Measurements from ENCODE around the gene WFIKKN1.

Gene WFIKKN1

DNA sequence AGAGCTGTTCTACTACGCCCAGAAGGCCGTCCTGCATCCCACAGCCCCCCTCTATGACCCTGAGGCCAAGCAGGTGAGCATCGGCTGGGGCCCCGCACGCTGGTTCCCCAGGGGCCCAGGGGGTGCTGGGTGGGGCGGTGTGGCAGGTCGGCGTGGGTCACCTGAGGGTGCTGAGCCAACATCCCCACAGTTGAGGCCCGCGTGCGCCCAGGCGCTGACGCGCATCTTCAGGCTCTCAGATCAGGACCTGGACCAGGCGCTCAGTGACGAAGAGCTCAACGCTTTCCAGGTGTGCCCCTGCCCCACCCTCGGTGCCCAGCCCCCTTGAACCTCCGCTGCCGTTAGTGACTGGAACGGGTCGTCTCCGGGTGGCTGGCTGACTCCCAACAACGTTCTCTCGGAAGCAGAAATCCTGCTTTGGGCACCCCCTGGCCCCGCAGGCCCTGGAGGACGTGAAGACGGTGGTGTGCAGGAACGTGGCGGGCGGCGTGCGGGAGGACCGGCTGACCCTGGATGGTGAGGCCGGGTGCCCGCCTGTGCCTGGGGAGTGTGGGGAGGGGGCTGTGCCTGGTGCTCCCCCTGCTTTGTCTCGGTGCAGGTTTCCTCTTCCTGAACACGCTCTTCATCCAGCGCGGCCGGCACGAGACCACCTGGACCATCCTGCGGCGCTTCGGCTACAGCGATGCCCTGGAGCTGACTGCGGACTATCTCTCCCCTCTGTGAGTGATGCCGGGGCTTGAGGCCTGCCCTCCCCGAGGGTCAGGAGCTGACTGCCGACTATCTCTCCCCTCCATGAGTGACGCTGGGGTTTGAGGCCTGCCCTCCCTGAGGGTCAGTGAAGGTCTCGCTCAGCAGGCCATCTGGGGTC is 39.9 kb downstream of the WFIKKN1 start:
- no peak overlapping the region for H3K4me3 ChIP-seq
- H3K4me2 ChIP-seq: no peak overlapping the region
- H3K4me1 ChIP-seq: peaks cover 39% of the 10 kb centered on the region
- H3K36me3 ChIP-seq: peaks cover 60% of the 10 kb centered on the region
- H3K27ac ChIP-seq: no peak overlapping the region
- no peaks in the 10 kb centered on the region for H3K9me3 ChIP-seq
- TF ChIP-seq Cebpa-rat (IDR thresholded peaks at IDR 0.05): no peak
- H3K27me3 ChIP-seq: peaks cover 15% of the 10 kb centered on the region
- H3K9ac ChIP-seq: 0 out of 2 replicates have a peak overlapping the region, but pooled peaks have one; percentile 99
- H4K20me1 ChIP-seq: peaks cover 72% of the 10 kb centered on the region

DNA sequence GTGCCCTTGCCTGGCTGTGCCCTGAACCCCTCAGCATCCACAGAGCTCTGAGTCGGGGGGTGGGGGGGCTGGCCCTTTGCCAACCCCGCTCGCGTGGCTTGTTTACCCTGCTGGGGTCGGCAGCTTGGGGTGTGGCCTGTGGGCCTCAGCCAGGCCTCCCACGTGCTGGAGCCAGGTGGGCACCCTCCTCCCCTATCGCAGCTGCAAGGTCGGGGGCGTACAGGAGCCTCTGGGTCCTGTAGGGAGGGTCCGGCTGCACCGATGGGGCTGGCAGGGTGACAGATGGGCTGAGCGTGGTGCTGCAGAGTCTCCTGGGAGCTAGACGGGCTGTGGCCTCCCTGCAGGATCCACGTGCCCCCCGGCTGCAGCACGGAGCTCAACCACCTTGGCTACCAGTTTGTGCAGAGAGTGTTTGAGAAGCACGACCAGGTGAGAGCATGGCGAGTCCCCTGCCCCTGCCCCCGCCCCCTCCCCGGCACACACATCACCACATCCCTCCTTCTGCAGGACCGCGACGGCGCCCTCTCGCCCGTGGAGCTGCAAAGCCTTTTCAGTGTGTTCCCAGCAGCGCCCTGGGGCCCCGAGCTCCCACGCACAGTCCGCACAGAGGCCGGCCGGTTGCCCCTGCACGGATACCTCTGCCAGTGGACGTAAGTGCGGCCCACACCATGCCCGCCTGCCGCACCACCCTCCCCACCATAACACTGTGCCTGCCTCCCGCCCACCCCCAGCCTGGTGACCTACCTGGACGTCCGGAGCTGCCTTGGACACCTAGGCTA is 40.8 kb downstream of the WFIKKN1 start:
- H3K4me3 ChIP-seq: no peak overlapping the region
- peaks cover 57% of the 10 kb centered on the region for H3K36me3 ChIP-seq
- peaks cover 35% of the 10 kb centered on the region for H3K4me1 ChIP-seq
- no peak overlapping the region for H3K27ac ChIP-seq
- TF ChIP-seq Cebpa-rat (IDR thresholded peaks at IDR 0.05): no peak
- no peak overlapping the region for H3K4me2 ChIP-seq
- H3K9me3 ChIP-seq: no peaks in the 10 kb centered on the region
- H3K9ac ChIP-seq: no peak overlapping the region
- peaks cover 77% of the 10 kb centered on the region for H4K20me1 ChIP-seq
- H3K27me3 ChIP-seq: peaks cover 16% of the 10 kb centered on the region

DNA sequence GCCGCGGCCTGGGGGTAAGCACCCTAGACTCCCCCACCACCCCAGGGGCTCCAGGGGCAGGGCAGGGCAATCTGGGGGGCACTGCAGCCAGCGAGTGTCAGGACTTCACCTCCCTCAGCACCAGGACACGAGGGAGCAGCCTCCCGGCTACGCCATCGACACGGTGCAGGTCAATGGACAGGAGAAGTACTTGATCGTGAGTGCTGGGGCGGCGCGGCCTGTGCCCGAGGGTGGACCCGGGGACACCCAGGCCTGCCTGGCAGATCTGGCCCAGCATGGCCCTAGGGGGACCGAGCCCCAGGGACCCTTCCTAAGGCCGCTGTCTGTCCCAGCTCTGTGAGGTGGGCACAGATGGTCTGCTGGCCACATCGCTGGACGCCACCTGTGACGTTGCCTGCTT is 41.6 kb downstream of the WFIKKN1 start:
- Histone ChIP-seq H3K4me2 (no peak overlapping the region), H3K9ac (no peak overlapping the region), H3K36me3 (peaks cover 55% of the 10 kb centered on the region), H3K27me3 (peaks cover 16% of the 10 kb centered on the region), H4K20me1 (peaks cover 79% of the 10 kb centered on the region), H3K27ac (no peak overlapping the region), H3K9me3 (no peaks in the 10 kb centered on the region), H3K4me1 (peaks cover 26% of the 10 kb centered on the region), H3K4me3 (no peak overlapping the region)
- no peak for TF ChIP-seq Cebpa-rat (IDR thresholded peaks at IDR 0.05)

DNA sequence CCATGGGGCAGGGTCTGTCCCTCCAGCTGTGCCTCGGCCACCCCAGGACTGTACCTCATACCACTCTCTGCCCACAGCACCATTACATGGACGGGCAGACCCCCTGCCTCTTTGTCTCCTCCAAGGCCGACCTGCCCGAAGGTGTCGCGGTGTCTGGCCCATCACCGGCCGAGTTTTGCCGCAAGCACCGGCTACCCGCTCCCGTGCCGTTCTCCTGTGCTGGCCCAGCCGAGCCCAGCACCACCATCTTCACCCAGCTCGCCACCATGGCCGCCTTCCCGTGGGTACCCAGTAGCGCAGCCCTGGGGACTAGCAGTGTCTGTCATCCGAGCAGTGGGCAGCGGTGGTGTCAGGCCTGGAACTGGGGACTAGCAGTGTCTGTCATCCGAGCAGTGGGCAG is 42.1 kb downstream of the WFIKKN1 start:
- H3K27me3 ChIP-seq: peaks cover 16% of the 10 kb centered on the region
- H3K4me3 ChIP-seq: no peak overlapping the region
- H3K9ac ChIP-seq: no peak overlapping the region
- no peaks in the 10 kb centered on the region for H3K9me3 ChIP-seq
- peaks cover 79% of the 10 kb centered on the region for H4K20me1 ChIP-seq
- peaks cover 55% of the 10 kb centered on the region for H3K36me3 ChIP-seq
- no peak overlapping the region for H3K4me2 ChIP-seq
- H3K4me1 ChIP-seq: peaks cover 22% of the 10 kb centered on the region
- H3K27ac ChIP-seq: no peak overlapping the region
- TF ChIP-seq Cebpa-rat (IDR thresholded peaks at IDR 0.05): no peak

DNA sequence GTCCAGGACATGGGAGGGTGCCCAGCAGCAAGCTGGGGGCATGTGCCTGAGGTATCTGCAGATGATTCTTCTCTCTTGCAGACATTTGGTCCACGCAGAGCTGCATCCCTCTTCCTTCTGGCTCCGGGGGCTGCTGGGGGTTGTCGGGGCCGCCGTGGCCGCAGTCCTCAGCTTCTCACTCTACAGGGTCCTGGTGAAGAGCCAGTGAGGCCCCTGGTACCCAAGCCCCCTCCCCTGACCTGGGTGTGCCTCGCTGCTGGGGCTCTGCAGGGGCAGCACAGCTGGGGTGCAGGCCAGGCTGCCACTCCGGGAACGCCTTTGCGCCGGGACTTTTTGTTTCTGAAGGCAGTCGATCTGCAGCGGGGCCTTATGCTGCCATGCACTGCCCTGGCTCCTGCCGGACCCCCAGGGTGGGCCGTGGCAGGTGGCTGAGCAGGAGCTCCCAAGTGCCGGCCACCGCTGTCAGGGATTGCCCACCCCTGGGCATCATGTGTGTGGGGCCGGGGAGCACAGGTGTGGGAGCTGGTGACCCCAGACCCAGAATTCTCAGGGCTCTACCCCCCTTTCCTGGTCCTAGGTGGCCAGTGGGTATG is 42.7 kb downstream of the WFIKKN1 start:
- Histone ChIP-seq H3K27me3 (peaks cover 16% of the 10 kb centered on the region), H3K27ac (no peak overlapping the region), H3K4me2 (no peak overlapping the region), H4K20me1 (peaks cover 76% of the 10 kb centered on the region), H3K4me3 (no peak overlapping the region), H3K9ac (no peak overlapping the region), H3K36me3 (peaks cover 55% of the 10 kb centered on the region), H3K4me1 (peaks cover 22% of the 10 kb centered on the region), H3K9me3 (no peaks in the 10 kb centered on the region)
- no peak for TF ChIP-seq Cebpa-rat (IDR thresholded peaks at IDR 0.05)

DNA sequence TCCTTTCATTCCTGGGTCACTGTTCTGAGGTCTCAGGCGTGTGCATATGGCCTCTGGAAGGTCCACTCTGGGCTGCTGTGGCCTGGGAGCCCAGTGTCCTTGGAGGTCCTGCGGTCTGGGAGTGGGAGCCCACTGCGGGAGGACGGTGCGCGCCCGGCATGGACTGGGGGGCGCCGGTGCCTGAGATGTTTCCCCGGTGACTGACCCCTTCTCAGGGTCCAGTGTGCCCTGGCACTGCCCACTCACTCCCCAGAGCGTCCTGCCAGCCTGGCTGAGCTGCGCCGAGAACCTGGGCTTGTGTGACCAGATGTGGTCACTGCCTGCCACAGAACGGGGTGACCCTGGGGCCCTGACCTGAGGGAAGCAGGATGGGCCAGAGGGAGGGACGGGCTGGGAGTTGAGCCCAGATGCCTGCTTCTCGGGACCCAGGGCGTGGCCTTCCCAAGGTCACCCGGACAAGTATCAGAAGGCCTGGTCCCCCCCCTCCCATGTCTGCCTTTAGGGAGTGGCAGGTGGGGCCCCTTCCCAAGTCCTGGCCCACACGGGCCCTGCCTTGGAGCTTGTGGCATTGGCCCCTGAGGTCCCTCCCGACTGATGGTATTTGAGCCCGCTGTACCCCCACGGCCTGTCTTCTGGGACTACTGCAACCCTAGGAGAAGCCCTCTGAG is 43.6 kb downstream of the WFIKKN1 start:
- 0 out of 2 replicates have a peak overlapping the region, but pooled peaks have one; percentile 37 for H3K4me2 ChIP-seq
- H4K20me1 ChIP-seq: peaks cover 68% of the 10 kb centered on the region
- peaks cover 16% of the 10 kb centered on the region for H3K27me3 ChIP-seq
- H3K27ac ChIP-seq: no peak overlapping the region
- H3K4me1 ChIP-seq: peaks cover 23% of the 10 kb centered on the region
- no peak for TF ChIP-seq Cebpa-rat (IDR thresholded peaks at IDR 0.05)
- H3K36me3 ChIP-seq: peaks cover 53% of the 10 kb centered on the region
- H3K9me3 ChIP-seq: no peaks in the 10 kb centered on the region
- no peak overlapping the region for H3K9ac ChIP-seq
- H3K4me3 ChIP-seq: no peak overlapping the region

DNA sequence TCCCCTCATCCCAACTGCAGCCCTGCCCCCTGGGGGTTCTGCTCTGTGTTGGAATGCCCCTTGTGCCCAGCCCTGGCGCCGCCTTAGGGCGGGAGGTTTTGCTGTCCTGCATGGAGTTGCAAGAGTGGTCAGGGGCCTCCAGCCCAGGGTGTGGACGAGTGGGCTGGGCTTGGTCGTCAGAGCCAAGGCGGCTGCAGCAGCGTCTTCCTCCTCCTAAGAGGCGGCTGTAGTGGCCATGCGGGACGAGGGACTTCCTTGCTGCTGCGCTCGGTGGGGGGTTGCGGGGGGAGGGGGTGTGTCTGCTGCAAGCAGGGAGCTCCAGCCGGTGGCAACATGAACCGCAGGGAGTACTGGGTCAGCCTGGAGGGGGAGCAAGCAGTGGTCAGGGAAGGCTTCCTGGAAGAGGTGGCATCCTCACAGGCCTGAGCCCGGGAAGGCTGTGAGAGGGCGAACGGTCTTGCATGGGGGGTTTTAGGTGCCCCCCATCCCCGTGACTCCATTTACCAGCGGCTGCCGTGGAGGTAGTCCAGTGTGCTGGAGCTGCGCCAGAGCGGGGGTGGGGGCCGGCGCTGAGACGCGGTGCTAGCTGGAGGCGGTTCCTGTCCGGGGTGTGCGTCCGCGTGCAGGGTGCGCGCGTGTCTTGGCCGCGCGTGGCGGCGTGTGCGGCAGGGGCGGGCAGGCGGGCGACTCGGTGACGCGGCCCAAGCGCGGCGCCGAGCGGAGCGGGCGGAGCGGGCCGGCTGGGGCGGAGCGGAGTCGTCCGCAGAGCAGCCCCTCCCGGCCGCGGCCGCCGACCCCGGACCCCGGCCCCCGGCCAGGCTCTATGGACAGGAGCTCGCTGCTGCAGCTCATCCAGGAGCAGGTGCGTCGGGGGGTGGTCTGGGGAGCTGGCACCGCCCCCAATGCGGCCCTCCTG is 44.4 kb downstream of the WFIKKN1 start, which contains the start of gene RHBDL1:
Gene RHBDL1, plus strand, starts transcription at position 704 of the 916 bp plus-strand sequence. Its CDS starts 120 bp downstream, at position 824.
- Histone ChIP-seq H3K9ac (no peak within 1 kb of the TSS), H3K4me2 (peak within 1 kb of the TSS; percentile 37; the same call in 1 of the 2 replicates), H3K9me3 (no peaks in the 10 kb centered on the region), H3K27me3 (peaks cover 16% of the 10 kb centered on the region), H3K4me3 (no peak within 1 kb of the TSS), H3K36me3 (peaks cover 44% of the 10 kb centered on the region), H4K20me1 (peaks cover 59% of the 10 kb centered on the region), H3K4me1 (peaks cover 20% of the 10 kb centered on the region), H3K27ac (no peak within 1 kb of the TSS)
- no peak for TF ChIP-seq Cebpa-rat (IDR thresholded peaks at IDR 0.05)

DNA sequence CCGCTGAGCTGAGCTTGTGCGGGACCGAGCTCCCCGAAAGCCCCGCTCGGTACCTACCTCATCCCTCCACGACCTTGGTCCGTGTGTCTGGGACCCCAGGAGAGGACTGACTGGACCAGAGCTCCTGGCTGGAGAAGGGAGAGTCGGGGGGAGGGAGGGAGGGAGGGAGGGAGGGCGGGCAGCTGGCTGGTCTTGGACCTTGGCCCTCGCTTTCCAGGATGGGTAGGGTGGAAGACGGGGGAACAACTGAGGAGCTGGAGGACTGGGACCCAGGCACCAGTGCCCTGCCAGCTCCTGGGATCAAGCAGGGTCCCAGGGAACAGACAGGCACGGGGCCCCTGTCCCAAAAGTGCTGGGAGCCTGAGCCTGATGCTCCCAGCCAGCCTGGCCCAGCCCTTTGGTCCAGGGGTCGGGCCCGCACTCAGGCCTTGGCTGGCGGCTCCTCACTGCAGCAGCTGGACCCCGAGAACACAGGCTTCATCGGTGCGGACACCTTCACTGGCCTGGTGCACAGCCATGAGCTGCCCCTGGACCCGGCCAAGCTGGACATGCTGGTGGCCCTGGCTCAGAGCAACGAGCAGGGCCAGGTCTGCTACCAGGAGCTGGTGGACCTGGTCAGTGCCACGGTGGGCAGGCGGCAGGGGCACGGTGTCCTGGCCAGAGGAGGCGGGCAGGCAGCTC is 45.2 kb downstream of the WFIKKN1 start:
- Histone ChIP-seq H3K27ac (no peak overlapping the region), H4K20me1 (peaks cover 59% of the 10 kb centered on the region), H3K27me3 (peaks cover 16% of the 10 kb centered on the region), H3K4me3 (no peak overlapping the region), H3K4me2 (no peak overlapping the region), H3K4me1 (peaks cover 22% of the 10 kb centered on the region), H3K36me3 (peaks cover 36% of the 10 kb centered on the region), H3K9me3 (no peaks in the 10 kb centered on the region), H3K9ac (no peak overlapping the region)
- no peak for TF ChIP-seq Cebpa-rat (IDR thresholded peaks at IDR 0.05)
